ENCODE measurements around the gene PLIN1. TPM values are rescaled to one million over a fixed set of nuclear protein-coding genes. Genes with fewer than 3 reads are reported as not detected.

The PLIN1 gene
- total RNA-seq, 1 experiment from 2014 or later, result 0.09 TPM

GRCh38 chr15:89649716-89650115 lies 29.5 kb downstream of the PLIN1 start:
- peaks cover 5% of the 10 kb centered on the region for H3K23me2 ChIP-seq (ENCODE audit: insufficient read length, low read depth, low read length, poor library complexity, severe bottlenecking)
- Mint-ChIP-seq H3K4me3 (no peak overlapping the region), H3K9me3 (no peaks in the 10 kb centered on the region), H3K27ac (no peak overlapping the region), H3K27me3 (ENCODE audit: low read depth) (peaks cover 3% of the 10 kb centered on the region; the same call in 1 of the 2 replicates), H3K36me3 (ENCODE audit: insufficient read depth in 1 of 3, low read depth in 3 of 3) (peaks cover 18 to 49% (median 40%) of the 10 kb centered on the region in 3 experiments), H3K4me1 (peaks cover 9 to 13% of the 10 kb centered on the region in 2 experiments)
- no peak overlapping the region for H3K9ac ChIP-seq (ENCODE audit: extremely low read depth, insufficient read length, low read length)
- H2BK12ac ChIP-seq (ENCODE audit: insufficient read length, low read depth, low read length), result no peak overlapping the region
- H3K4ac ChIP-seq (ENCODE audit: low read depth, low read length), result no peak overlapping the region
- H4K20me1 ChIP-seq (ENCODE audit: control insufficient read depth, insufficient read depth, insufficient read length), result no peaks in the 10 kb centered on the region
- H2BK5ac ChIP-seq (ENCODE audit: insufficient read length, low read length), result no peak overlapping the region
- no peak overlapping the region for H3K27ac ChIP-seq (ENCODE audit: insufficient read length, low read depth, low read length)
- no peak overlapping the region for H3K56ac ChIP-seq (ENCODE audit: insufficient read length, low read depth, low read length)
- no peak overlapping the region for H3T11ph ChIP-seq (ENCODE audit: low read length)
- no peaks in the 10 kb centered on the region for H3K79me1 ChIP-seq (ENCODE audit: insufficient read depth, low read depth, low read length, poor library complexity, severe bottlenecking)
- H3K23ac ChIP-seq (ENCODE audit: insufficient read length, low read depth, low read length), result no peak overlapping the region
- no peak overlapping the region for H2AK5ac ChIP-seq (ENCODE audit: insufficient read length, low read length)
- no peaks in the 10 kb centered on the region; the same call in 1 of the 2 replicates for H3K79me2 ChIP-seq (ENCODE audit: insufficient read depth, low read length)
- H2BK120ac ChIP-seq (ENCODE audit: low read depth, low read length, poor library complexity, severe bottlenecking), result no peak overlapping the region
- no peak overlapping the region for H4K91ac ChIP-seq (ENCODE audit: insufficient read length, low read depth, low read length)
- H3K9me3 ChIP-seq (ENCODE audit: control insufficient read depth, low read depth, low read length), result no peaks in the 10 kb centered on the region
- H2BK15ac ChIP-seq (ENCODE audit: low read depth, low read length), result no peak overlapping the region
- no peak for DNase-seq
- H3K4me2 ChIP-seq (ENCODE audit: insufficient read depth, insufficient read length, low read length), result no peak overlapping the region
- no peak overlapping the region for H3K14ac ChIP-seq (ENCODE audit: insufficient read depth, low read length)
- no peaks in the 10 kb centered on the region for H3K27me3 ChIP-seq (ENCODE audit: insufficient read depth, low read length)
- H3K4me1 ChIP-seq (ENCODE audit: insufficient read depth, low read length), result no peaks in the 10 kb centered on the region
- H3K18ac ChIP-seq (ENCODE audit: insufficient read length, low read depth, low read length), result no peak overlapping the region
- no CpG with 5 or more reads among the region's 15 CpGs for WGBS (ENCODE audit: extremely low coverage, insufficient read length, low lambda C conversion rate)
- TF ChIP-seq, protein P1, sequence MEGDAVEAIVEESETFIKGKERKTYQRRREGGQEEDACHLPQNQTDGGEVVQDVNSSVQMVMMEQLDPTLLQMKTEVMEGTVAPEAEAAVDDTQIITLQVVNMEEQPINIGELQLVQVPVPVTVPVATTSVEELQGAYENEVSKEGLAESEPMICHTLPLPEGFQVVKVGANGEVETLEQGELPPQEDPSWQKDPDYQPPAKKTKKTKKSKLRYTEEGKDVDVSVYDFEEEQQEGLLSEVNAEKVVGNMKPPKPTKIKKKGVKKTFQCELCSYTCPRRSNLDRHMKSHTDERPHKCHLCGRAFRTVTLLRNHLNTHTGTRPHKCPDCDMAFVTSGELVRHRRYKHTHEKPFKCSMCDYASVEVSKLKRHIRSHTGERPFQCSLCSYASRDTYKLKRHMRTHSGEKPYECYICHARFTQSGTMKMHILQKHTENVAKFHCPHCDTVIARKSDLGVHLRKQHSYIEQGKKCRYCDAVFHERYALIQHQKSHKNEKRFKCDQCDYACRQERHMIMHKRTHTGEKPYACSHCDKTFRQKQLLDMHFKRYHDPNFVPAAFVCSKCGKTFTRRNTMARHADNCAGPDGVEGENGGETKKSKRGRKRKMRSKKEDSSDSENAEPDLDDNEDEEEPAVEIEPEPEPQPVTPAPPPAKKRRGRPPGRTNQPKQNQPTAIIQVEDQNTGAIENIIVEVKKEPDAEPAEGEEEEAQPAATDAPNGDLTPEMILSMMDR (conservative IDR thresholded peaks at IDR 0.05), result no peak
- no peak overlapping the region for H4K8ac ChIP-seq (replicated peaks; ENCODE audit: insufficient read length, low read depth, low read length)
- H4K5ac ChIP-seq (ENCODE audit: insufficient read length, low read depth, low read length), result no peak overlapping the region
- H2BK20ac ChIP-seq (ENCODE audit: low read depth, low read length, poor library complexity, severe bottlenecking), result no peak overlapping the region
- no peak overlapping the region for H2AFZ ChIP-seq (ENCODE audit: low read length)
